H9 (cell line): Measurements from ENCODE around the gene SLC30A1. TPM values are rescaled to one million over a fixed set of nuclear protein-coding genes. Genes with fewer than 3 reads are reported as not detected.

Experiments used
- DNase-seq: peaks from one replicate; pipeline ENCODE4 v3.0.0-alpha.2; 2017
- H2AFZ ChIP-seq: one replicate; pipeline ENCODE4 v1.6.1; 2013; ENCODE audit warnings: mild to moderate bottlenecking, low read length, control low read depth, moderate library complexity
- H2AK5ac ChIP-seq: 2 replicates; pipeline ENCODE4 v1.6.1; 2013; ENCODE audit warnings: low read length, control low read depth, mixed read lengths; ENCODE audit not compliant: insufficient read length
- H2BK120ac ChIP-seq: one replicate; pipeline ENCODE4 v1.6.1; 2013; ENCODE audit warnings: low read depth, mild to moderate bottlenecking, low read length, control low read depth, inconsistent platforms; ENCODE audit not compliant: poor library complexity, severe bottlenecking
- H2BK12ac ChIP-seq: 2 replicates; pipeline ENCODE4 v1.6.1; 2013; ENCODE audit warnings: low read length, control low read depth, mixed read lengths, low read depth; ENCODE audit not compliant: insufficient read length
- H2BK15ac ChIP-seq: 2 replicates; pipeline ENCODE4 v1.6.1; 2013; ENCODE audit warnings: low read depth, low read length, control low read depth
- H2BK20ac ChIP-seq: one replicate; pipeline ENCODE4 v1.6.1; 2013; ENCODE audit warnings: low read depth, mild to moderate bottlenecking, low read length, control low read depth, inconsistent platforms; ENCODE audit not compliant: poor library complexity, severe bottlenecking
- H2BK5ac ChIP-seq: 2 replicates; pipeline ENCODE4 v1.6.1; 2013; ENCODE audit warnings: low read length, control low read depth, mixed read lengths; ENCODE audit not compliant: insufficient read length
- H3K14ac ChIP-seq: 2 replicates; pipeline ENCODE4 v1.6.1; 2013; ENCODE audit warnings: low read length, control low read depth; ENCODE audit not compliant: insufficient read depth
- H3K18ac ChIP-seq: 2 replicates; pipeline ENCODE4 v1.6.1; 2013; ENCODE audit warnings: low read depth, mild to moderate bottlenecking, mixed read lengths, low read length, control low read depth; ENCODE audit not compliant: insufficient read length
- H3K23ac ChIP-seq: 2 replicates; pipeline ENCODE4 v1.6.1; 2013; ENCODE audit warnings: low read length, control low read depth, mixed read lengths, low read depth; ENCODE audit not compliant: insufficient read length
- H3K23me2 ChIP-seq: 2 replicates; pipeline ENCODE4 v1.6.1; 2013; ENCODE audit warnings: low read depth, mild to moderate bottlenecking, mixed read lengths, low read length, control low read depth; ENCODE audit not compliant: insufficient read length, poor library complexity, severe bottlenecking
- H3K27ac ChIP-seq: 2 replicates; pipeline ENCODE4 v1.5.1; 2013; ENCODE audit warnings: low read length, control low read depth, mixed read lengths, low read depth; ENCODE audit not compliant: insufficient read length
- H3K27me3 ChIP-seq: 2 replicates; pipeline ENCODE4 v1.6.1; 2013; ENCODE audit warnings: low read length, control low read depth, inconsistent platforms; ENCODE audit not compliant: insufficient read depth
- H3K4ac ChIP-seq: 2 replicates; pipeline ENCODE4 v1.6.1; 2013; ENCODE audit warnings: low read depth, mild to moderate bottlenecking, control low read depth, inconsistent platforms, low read length, moderate library complexity
- H3K4me1 ChIP-seq: 2 replicates; pipeline ENCODE4 v1.6.1; 2013; ENCODE audit warnings: low read length, control low read depth, inconsistent platforms; ENCODE audit not compliant: insufficient read depth
- H3K4me2 ChIP-seq: 2 replicates; pipeline ENCODE4 v1.6.1; 2013; ENCODE audit warnings: low read length, control low read depth, mixed read lengths; ENCODE audit not compliant: insufficient read length, insufficient read depth
- H3K56ac ChIP-seq: 2 replicates; pipeline ENCODE4 v1.6.1; 2013; ENCODE audit warnings: low read depth, mild to moderate bottlenecking, mixed read lengths, low read length, control low read depth; ENCODE audit not compliant: insufficient read length
- H3K79me1 ChIP-seq: 2 replicates; pipeline ENCODE4 v1.6.1; 2013; ENCODE audit warnings: low read depth, mild to moderate bottlenecking, moderate library complexity, low read length, control low read depth, inconsistent platforms; ENCODE audit not compliant: insufficient read depth, poor library complexity, severe bottlenecking
- H3K79me2 ChIP-seq: 2 replicates; pipeline ENCODE4 v1.6.1; 2013; ENCODE audit warnings: low read length, control low read depth, inconsistent platforms; ENCODE audit not compliant: insufficient read depth
- H3K9ac ChIP-seq: 2 replicates; pipeline ENCODE4 v1.6.1; 2013; ENCODE audit warnings: low read length, control low read depth, mixed read lengths; ENCODE audit not compliant: insufficient read length; ENCODE audit errors: extremely low read depth
- H3K9me3 ChIP-seq: one replicate; pipeline ENCODE4 v1.6.1; 2013; ENCODE audit warnings: low read depth, low read length, inconsistent platforms; ENCODE audit not compliant: control insufficient read depth
- H3T11ph ChIP-seq: one replicate; pipeline ENCODE4 v1.6.1; 2013; ENCODE audit warnings: mild to moderate bottlenecking, low read length, control low read depth, inconsistent platforms
- H4K20me1 ChIP-seq: one replicate; pipeline ENCODE4 v1.6.1; 2013; ENCODE audit not compliant: control insufficient read depth, insufficient read length, insufficient read depth
- H4K5ac ChIP-seq: 2 replicates; pipeline ENCODE4 v1.6.1; 2013; ENCODE audit warnings: low read depth, mild to moderate bottlenecking, mixed read lengths, low read length, control low read depth; ENCODE audit not compliant: insufficient read length
- H4K8ac ChIP-seq: replicated peaks from 2 replicates; pipeline ENCODE4 v1.6.1; 2013; ENCODE audit warnings: low read length, control low read depth, mixed read lengths, low read depth; ENCODE audit not compliant: insufficient read length
- H4K91ac ChIP-seq: 2 replicates; pipeline ENCODE4 v1.6.1; 2013; ENCODE audit warnings: low read depth, mild to moderate bottlenecking, moderate library complexity, mixed read lengths, low read length, control low read depth; ENCODE audit not compliant: insufficient read length
- H3K27ac Mint-ChIP-seq, 3 experiments: 2 replicates in 2 of 3; 3 replicates in 1 of 3; pipeline ENCODE4 v1.8.0; 2020 to 2021; ENCODE audit warnings: mixed read lengths in 3 of 3, mild to moderate bottlenecking in 1 of 3, moderate library complexity in 1 of 3
- H3K27me3 Mint-ChIP-seq: 2 replicates; pipeline ENCODE4 v1.8.0; 2021; ENCODE audit warnings: low read depth, mild to moderate bottlenecking, moderate library complexity, mixed read lengths
- H3K36me3 Mint-ChIP-seq, 3 experiments: 2 replicates in 2 of 3; 3 replicates in 1 of 3; pipeline ENCODE4 v1.8.0; 2020 to 2021; ENCODE audit warnings: low read depth in 3 of 3, mixed read lengths in 3 of 3; ENCODE audit not compliant: insufficient read depth in 1 of 3
- H3K4me1 Mint-ChIP-seq, 2 experiments: 2 replicates each; pipeline ENCODE4 v1.8.0; 2020; ENCODE audit warnings: mixed read lengths in 2 of 2
- H3K4me3 Mint-ChIP-seq, 2 experiments: 2 replicates in 1 of 2; 3 replicates in 1 of 2; pipeline ENCODE4 v1.8.0; 2020 to 2021; ENCODE audit warnings: mild to moderate bottlenecking in 2 of 2, mixed read lengths in 2 of 2, moderate library complexity in 1 of 2
- H3K9me3 Mint-ChIP-seq, 2 experiments: 2 replicates in 1 of 2; 3 replicates in 1 of 2; pipeline ENCODE4 v1.8.0; 2020; ENCODE audit warnings: mild to moderate bottlenecking in 2 of 2, mixed read lengths in 2 of 2, moderate library complexity in 1 of 2
- CTCF ChIP-seq: fragments of 200-600 bp; sonication (generic); conservative IDR thresholded peaks from 3 replicates; pipeline ENCODE4 v1.8.0; 2021; ENCODE audit warnings: antibody characterized with exemption, mild to moderate bottlenecking
- WGBS: extraction: QIAGEN DNeasy Blood & Tissue Kit; methylation state at CpG from one replicate; pipeline ENCODE4 v1.1.7; 2013; ENCODE audit warnings: missing lambda C conversion rate, low lambda C conversion rate, mixed read lengths; ENCODE audit not compliant: insufficient read length; ENCODE audit errors: extremely low coverage; 5-methylcytosine and 5-hydroxymethylcytosine counted together
- total RNA-seq: library from RNA; stranded (reverse); gene quantifications from 2 replicates; pipeline ENCODE4 v1.2.1, GENCODE V29; 2021

SLC30A1 gene
- total RNA-seq, 1 experiment from 2014 or later = 17.1 TPM

GRCh38 chr1:211603713-211604112, 24.8 kb upstream of the SLC30A1 start:
- no peak overlapping the region for H3K14ac ChIP-seq
- H3K4me1 Mint-ChIP-seq = peaks cover 0 to 4% of the 10 kb centered on the region in 2 experiments; a peak in 1 of 4 replicates

More at GRCh38 chr1:211603713-211604112, 24.8 kb upstream of the SLC30A1 start:
- Histone ChIP-seq H2BK120ac (no peak overlapping the region), H4K8ac (no peak overlapping the region), H3K18ac (no peak overlapping the region), H3T11ph (no peak overlapping the region), H3K56ac (no peak overlapping the region), H3K9ac (no peak overlapping the region), H4K91ac (no peak overlapping the region), H2BK20ac (no peak overlapping the region), H3K79me2 (no peaks in the 10 kb centered on the region), H2BK15ac (no peak overlapping the region), H2AK5ac (no peak overlapping the region), H3K4me1 (no peaks in the 10 kb centered on the region), H3K4me2 (no peak overlapping the region), H3K27me3 (no peaks in the 10 kb centered on the region), H4K20me1 (no peaks in the 10 kb centered on the region), H3K79me1 (no peaks in the 10 kb centered on the region), H2BK12ac (no peak overlapping the region), H2BK5ac (no peak overlapping the region), H3K23me2 (no peaks in the 10 kb centered on the region), H2AFZ (no peak overlapping the region), H3K9me3 (no peaks in the 10 kb centered on the region), H3K4ac (no peak overlapping the region), H4K5ac (no peak overlapping the region), H3K23ac (no peak overlapping the region), H3K27ac (no peak overlapping the region)
- peaks cover 2% of the 10 kb centered on the region; the same call in 1 of the 2 replicates for H3K27me3 Mint-ChIP-seq
- H3K9me3 Mint-ChIP-seq = no peaks in the 10 kb centered on the region
- DNase-seq = no peak
- no peak overlapping the region for H3K4me3 Mint-ChIP-seq
- WGBS = no CpG with 5 or more reads among the region's 1 CpG
- no peak for TF ChIP-seq CTCF
- H3K27ac Mint-ChIP-seq = no peak overlapping the region
- no peaks in the 10 kb centered on the region for H3K36me3 Mint-ChIP-seq
